HG03280 (cell line): Measurements from ENCODE around the gene ZBTB17.

Source experiments
- ATAC-seq: cut with Tn5 transposase; IDR thresholded peaks from one replicate; pipeline ENCODE4 v1.9.1; 2021; ENCODE audit warnings: mild to moderate bottlenecking, moderate library complexity; ENCODE audit not compliant: unreplicated experiment

ZBTB17 gene

GRCh38 chr1:15961492-15961891, 14.4 kb downstream of the ZBTB17 start:
- ATAC-seq: no peak

- ATAC-seq: no peak
Observed at GRCh38 chr1:15960808-15961207, 15.1 kb downstream of the ZBTB17 start.

GRCh38 chr1:15959827-15960446, 16.0 kb downstream of the ZBTB17 start:
- no peak for ATAC-seq

GRCh38 chr1:15959424-15959823, 16.5 kb downstream of the ZBTB17 start:
- no peak for ATAC-seq

GRCh38 chr1:15958793-15959192, 17.1 kb downstream of the ZBTB17 start:
- no peak for ATAC-seq

GRCh38 chr1:15958111-15958510, 17.8 kb downstream of the ZBTB17 start:
- ATAC-seq: no peak

- ATAC-seq: no peak
Observed at GRCh38 chr1:15957221-15958095, 18.4 kb downstream of the ZBTB17 start.

- ATAC-seq: no peak
Observed at GRCh38 chr1:15956150-15956549, 19.8 kb downstream of the ZBTB17 start.

GRCh38 chr1:15955552-15955951, 20.3 kb downstream of the ZBTB17 start:
- no peak for ATAC-seq

GRCh38 chr1:15954316-15954715, 21.6 kb downstream of the ZBTB17 start:
- ATAC-seq: no peak

GRCh38 chr1:15953791-15954241, 22.1 kb downstream of the ZBTB17 start:
- no peak for ATAC-seq

GRCh38 chr1:15953294-15953771, 22.6 kb downstream of the ZBTB17 start:
- no peak for ATAC-seq

- no peak for ATAC-seq
Observed at GRCh38 chr1:15952317-15953258, 23.3 kb downstream of the ZBTB17 start.

- no peak for ATAC-seq
Observed at GRCh38 chr1:15951341-15952153, 24.4 kb downstream of the ZBTB17 start.

- no peak for ATAC-seq
Observed at GRCh38 chr1:15950763-15951295, 25.1 kb downstream of the ZBTB17 start.

- ATAC-seq: no peak
Observed at GRCh38 chr1:15950302-15950701, 25.6 kb downstream of the ZBTB17 start.

GRCh38 chr1:15949453-15950245, 26.3 kb downstream of the ZBTB17 start:
- ATAC-seq: peak; percentile 82

- peak; percentile 22 for ATAC-seq
Observed at GRCh38 chr1:15948595-15949452, 27.1 kb downstream of the ZBTB17 start.
